CD4-positive, CD25-positive, alpha-beta regulatory T cell (primary cell): Measurements from ENCODE around the gene ZFAND2B. TPM values are rescaled to one million over a fixed set of nuclear protein-coding genes. Genes with fewer than 3 reads are reported as not detected.
A peak's percentile ranks its signal among the peaks of the same experiment; 100 is the strongest.

Experiments used
- ATAC-seq, 2 donors: fragments of 150-1000 bp; cut with Tn5 transposase; one replicate each; pipeline ENCODE4 v1.10.0; 2021; ENCODE audit warnings: low read depth in 2 of 2, moderate number of reproducible peaks in 2 of 2, moderate library complexity in 1 of 2
- DNase-seq, 3 donors: peaks; one replicate each; pipeline versions ENCODE4 v3.0.0 to v3.0.0-alpha.2; 2012 to 2022; ENCODE audit warnings: mixed read lengths in 1 of 3
- H3K27ac ChIP-seq: one replicate; pipeline ENCODE4 v1.7.0; 2013; ENCODE audit warnings: mild to moderate bottlenecking, low read length; ENCODE audit not compliant: insufficient read depth, poor library complexity, severe bottlenecking
- H3K27me3 ChIP-seq: one replicate; pipeline ENCODE4 v1.7.0; 2013; ENCODE audit warnings: low read length; ENCODE audit not compliant: control insufficient read depth, insufficient read depth
- H3K36me3 ChIP-seq: one replicate; pipeline ENCODE4 v1.7.0; 2013; ENCODE audit warnings: mild to moderate bottlenecking, low read length, moderate library complexity; ENCODE audit not compliant: control insufficient read depth, insufficient read depth
- H3K4me1 ChIP-seq: 2 replicates; pipeline ENCODE4 v1.7.0; 2013; ENCODE audit warnings: mild to moderate bottlenecking, low read length; ENCODE audit not compliant: insufficient read depth, control insufficient read depth, poor library complexity, severe bottlenecking
- H3K4me3 ChIP-seq: one replicate; pipeline ENCODE4 v1.7.0; 2013; ENCODE audit warnings: low read depth, mild to moderate bottlenecking, low read length, moderate library complexity
- H3K9me3 ChIP-seq, 2 experiments: 1 replicate in 1 of 2; 2 replicates in 1 of 2; pipeline ENCODE4 v1.7.0; 2013; ENCODE audit warnings: low read length in 2 of 2, mild to moderate bottlenecking in 1 of 2, moderate library complexity in 1 of 2; ENCODE audit not compliant: control insufficient read depth in 2 of 2
- H3K27ac Mint-ChIP-seq, 3 donors: one replicate each; pipeline ENCODE4 v1.8.0; 2020 to 2022; ENCODE audit warnings: mild to moderate bottlenecking in 3 of 3, mixed read lengths in 3 of 3, moderate library complexity in 2 of 3
- H3K27me3 Mint-ChIP-seq: one replicate; pipeline ENCODE4 v1.8.0; 2022; ENCODE audit warnings: mild to moderate bottlenecking, mixed read lengths
- H3K36me3 Mint-ChIP-seq: one replicate; pipeline ENCODE4 v1.8.0; 2020; ENCODE audit warnings: mixed read lengths
- H3K4me1 Mint-ChIP-seq, 4 donors: one replicate each; pipeline ENCODE4 v1.8.0; 2020 to 2022; ENCODE audit warnings: mixed read lengths in 4 of 4, mild to moderate bottlenecking in 1 of 4
- H3K4me3 Mint-ChIP-seq, 4 donors: one replicate each; pipeline ENCODE4 v1.8.0; 2020 to 2022; ENCODE audit warnings: mild to moderate bottlenecking in 4 of 4, mixed read lengths in 4 of 4, moderate library complexity in 3 of 4
- H3K9me3 Mint-ChIP-seq, 7 donors: one replicate each; pipeline ENCODE4 v1.8.0; 2020 to 2022; ENCODE audit warnings: mixed read lengths in 7 of 7, mild to moderate bottlenecking in 3 of 7, moderate library complexity in 2 of 7
- polyA plus RNA-seq, 4 donors: library from polyadenylated mRNA; unstranded; fragments of 300-500 nt; fragmentation: Illumina TruSeq; gene quantifications; one replicate each; pipeline ENCODE4 v1.2.3, GENCODE V29; 2021
- total RNA-seq: library from RNA; stranded (reverse); gene quantifications from one replicate; pipeline ENCODE4 v1.2.3, GENCODE V29; 2022

Gene ZFAND2B, protein sequence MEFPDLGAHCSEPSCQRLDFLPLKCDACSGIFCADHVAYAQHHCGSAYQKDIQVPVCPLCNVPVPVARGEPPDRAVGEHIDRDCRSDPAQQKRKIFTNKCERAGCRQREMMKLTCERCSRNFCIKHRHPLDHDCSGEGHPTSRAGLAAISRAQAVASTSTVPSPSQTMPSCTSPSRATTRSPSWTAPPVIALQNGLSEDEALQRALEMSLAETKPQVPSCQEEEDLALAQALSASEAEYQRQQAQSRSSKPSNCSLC
- total RNA-seq (70.8 TPM), polyA plus RNA-seq (10 to 100 TPM; 54.4 to 72.1 (median 64.0) TPM)

DNA sequence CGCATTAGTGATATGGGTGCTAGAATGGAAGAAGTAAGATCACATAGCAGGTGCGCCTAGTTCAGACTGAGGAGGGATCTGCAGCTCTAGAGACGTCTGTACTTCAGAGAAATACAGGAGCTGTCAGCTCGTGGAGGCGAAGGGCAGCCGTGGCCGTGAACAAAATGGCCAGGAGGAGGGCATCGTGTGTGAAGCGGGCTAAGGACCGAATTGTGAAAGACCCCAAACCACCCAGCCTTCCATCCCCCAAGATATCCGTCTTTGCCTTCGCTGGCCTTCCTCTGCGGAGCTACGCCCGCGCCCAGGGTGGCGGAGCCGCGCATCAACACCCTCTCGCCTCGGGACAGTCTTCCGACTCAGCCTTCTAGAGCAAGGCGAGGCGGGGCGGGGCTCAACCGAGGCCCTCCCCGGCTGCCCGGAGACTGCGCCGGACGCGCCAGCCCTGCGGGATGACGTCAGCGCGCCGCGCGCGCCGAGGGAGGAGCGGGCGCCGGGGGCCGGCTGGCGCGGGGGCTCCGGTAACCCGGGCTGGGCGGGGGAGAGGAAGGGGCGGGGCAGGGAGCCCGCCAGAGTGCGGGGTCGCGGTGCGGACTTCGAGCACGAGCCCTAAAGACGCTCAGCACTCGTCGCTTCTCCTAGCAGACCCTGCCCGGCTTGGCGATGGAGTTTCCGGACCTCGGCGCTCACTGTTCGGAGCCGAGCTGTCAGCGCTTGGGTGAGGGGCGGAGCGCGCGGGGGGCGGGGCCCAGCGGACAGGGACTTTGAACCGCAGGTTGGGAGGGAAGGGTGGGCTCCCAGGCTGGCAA, at the start of gene ZFAND2B:
TSS of gene ZFAND2B (plus strand) at position 455 of the 806 bp plus-strand sequence. CDS start at position 661, 206 bp downstream.
- DNase-seq: peak; percentile 94 to 96 (median 95)
- Mint-ChIP-seq H3K27me3 (peaks cover 4% of the 10 kb centered on the region), H3K4me3 (peak within 1 kb of the TSS; percentile 93 to 99 (median 96)), H3K9me3 (peaks cover 0 to 2% (median 0%) of the 10 kb centered on the region in 7 donors), H3K36me3 (no peaks in the 10 kb centered on the region), H3K4me1 (peaks cover 6 to 38% (median 17%) of the 10 kb centered on the region in 4 donors), H3K27ac (peak within 1 kb of the TSS; percentile 79 to 99 (median 96))
- H3K9me3 ChIP-seq: no peaks in the 10 kb centered on the region
- H3K4me1 ChIP-seq: peaks cover 23% of the 10 kb centered on the region
- H3K27ac ChIP-seq: peak within 1 kb of the TSS; percentile 92
- ATAC-seq: peak; percentile 93 to 95
- H3K4me3 ChIP-seq: peak within 1 kb of the TSS; percentile 81
- H3K27me3 ChIP-seq: no peaks in the 10 kb centered on the region
- peaks cover 16% of the 10 kb centered on the region for H3K36me3 ChIP-seq

DNA sequence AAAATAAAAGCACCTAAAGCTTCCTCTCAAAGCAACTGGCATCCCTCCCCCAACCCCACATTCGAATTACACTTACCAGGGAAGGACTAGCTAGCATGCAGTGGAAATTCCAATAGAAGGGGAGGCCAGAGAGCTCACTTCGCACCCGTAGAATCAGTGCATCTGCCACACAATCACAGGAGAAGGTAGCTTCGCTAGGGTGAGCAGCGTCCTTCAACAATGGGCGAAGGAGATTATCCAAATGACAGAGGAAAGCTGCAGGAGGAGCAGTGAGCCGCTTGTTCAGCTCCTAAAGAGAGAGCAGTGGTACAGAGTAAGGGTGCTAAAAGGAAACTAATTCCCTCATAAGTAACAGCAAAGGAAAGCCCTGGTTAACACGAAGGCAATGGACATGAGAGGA, 49.2 kb upstream of the ZFAND2B start:
- H3K9me3 Mint-ChIP-seq: no peaks in the 10 kb centered on the region
- Histone ChIP-seq H3K4me3 (no peak overlapping the region), H3K27ac (no peak overlapping the region), H3K9me3 (no peaks in the 10 kb centered on the region), H3K27me3 (no peaks in the 10 kb centered on the region), H3K36me3 (peaks cover 38% of the 10 kb centered on the region), H3K4me1 (peaks cover 13% of the 10 kb centered on the region)
- DNase-seq: no peak
- H3K4me1 Mint-ChIP-seq: peaks cover 12 to 27% (median 20%) of the 10 kb centered on the region in 4 donors
- no peak overlapping the region for H3K27ac Mint-ChIP-seq
- H3K27me3 Mint-ChIP-seq: peaks cover 5% of the 10 kb centered on the region
- ATAC-seq: no peak
- H3K36me3 Mint-ChIP-seq: peaks cover 15% of the 10 kb centered on the region
- no peak overlapping the region for H3K4me3 Mint-ChIP-seq

DNA sequence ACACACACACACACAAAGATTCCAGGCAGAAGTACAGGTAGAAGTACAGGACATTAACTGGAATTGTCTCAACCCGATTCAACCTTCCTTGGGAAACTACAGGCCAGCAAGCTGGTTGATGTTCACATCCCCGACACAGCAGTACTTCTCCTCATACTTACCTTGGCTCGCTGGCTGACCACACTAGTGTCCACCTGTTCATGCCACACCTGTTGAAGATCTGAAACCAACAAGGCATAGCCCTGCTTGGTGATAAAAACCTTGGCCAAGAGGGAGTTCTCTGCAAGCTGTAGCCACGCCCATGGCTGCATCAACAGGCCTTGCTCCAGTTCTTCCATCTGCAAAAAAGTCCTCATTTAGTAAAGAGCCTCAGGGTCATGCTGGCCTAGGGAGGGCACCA, 48.6 kb upstream of the ZFAND2B start:
- Histone ChIP-seq H3K4me1 (peaks cover 13% of the 10 kb centered on the region), H3K27me3 (no peaks in the 10 kb centered on the region), H3K36me3 (peaks cover 36% of the 10 kb centered on the region), H3K27ac (no peak overlapping the region), H3K9me3 (no peaks in the 10 kb centered on the region), H3K4me3 (no peak overlapping the region)
- ATAC-seq: no peak
- H3K4me1 Mint-ChIP-seq: peaks cover 12 to 27% (median 21%) of the 10 kb centered on the region in 4 donors
- peaks cover 15% of the 10 kb centered on the region for H3K36me3 Mint-ChIP-seq
- no peaks in the 10 kb centered on the region for H3K9me3 Mint-ChIP-seq
- H3K27me3 Mint-ChIP-seq: peaks cover 5% of the 10 kb centered on the region
- H3K4me3 Mint-ChIP-seq: no peak overlapping the region
- no peak overlapping the region for H3K27ac Mint-ChIP-seq
- no peak for DNase-seq

DNA sequence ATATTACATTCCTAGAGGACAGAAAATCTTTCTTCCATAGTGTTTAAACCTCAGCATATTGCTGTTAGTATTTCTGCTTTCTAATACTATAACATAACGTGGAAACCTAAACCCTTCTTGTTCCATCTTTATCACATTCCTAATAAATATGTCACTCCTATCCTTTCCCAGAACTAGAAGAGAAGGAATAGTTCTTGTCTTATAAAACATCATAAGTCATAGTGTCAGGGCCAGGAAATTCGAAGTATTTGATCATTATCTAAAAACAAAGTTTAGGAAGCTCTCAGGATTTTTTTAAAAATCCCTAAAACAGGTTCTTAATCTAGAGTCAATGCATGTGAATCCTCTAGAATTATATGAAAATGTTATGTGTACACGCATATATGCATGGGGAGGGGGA, 48.0 kb upstream of the ZFAND2B start:
- Histone ChIP-seq H3K27ac (no peak overlapping the region), H3K4me3 (no peak overlapping the region), H3K27me3 (no peaks in the 10 kb centered on the region), H3K9me3 (no peaks in the 10 kb centered on the region), H3K36me3 (peaks cover 31% of the 10 kb centered on the region), H3K4me1 (peaks cover 13% of the 10 kb centered on the region)
- peak overlapping the region in 2 of 4 donors; percentile 53 to 58 for H3K4me3 Mint-ChIP-seq
- H3K27me3 Mint-ChIP-seq: peaks cover 5% of the 10 kb centered on the region
- no peaks in the 10 kb centered on the region for H3K9me3 Mint-ChIP-seq
- DNase-seq (no peak), ATAC-seq (no peak)
- no peak overlapping the region for H3K27ac Mint-ChIP-seq
- H3K36me3 Mint-ChIP-seq: peaks cover 15% of the 10 kb centered on the region
- peaks cover 12 to 27% (median 22%) of the 10 kb centered on the region in 4 donors for H3K4me1 Mint-ChIP-seq

DNA sequence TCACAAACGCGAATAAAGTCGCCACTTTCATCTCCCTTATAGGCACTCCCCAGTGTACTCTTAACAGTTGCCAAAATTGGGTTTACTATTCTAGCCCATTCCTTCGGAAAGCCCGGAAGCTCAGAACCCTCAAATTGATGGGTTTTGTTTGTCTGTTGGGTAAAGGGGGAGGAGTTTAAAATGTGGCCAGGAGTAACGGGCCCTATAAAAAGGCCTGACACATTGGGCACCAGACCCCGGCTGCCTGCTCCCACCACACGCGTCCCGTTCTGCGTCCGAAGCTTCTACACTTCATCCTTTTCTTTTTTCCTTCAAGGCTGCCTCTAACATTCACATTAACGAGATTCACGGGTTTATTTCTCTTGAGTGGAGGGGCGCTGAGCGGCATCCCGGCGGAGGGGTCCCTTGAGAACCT, 46.8 kb upstream of the ZFAND2B start:
- no peaks in the 10 kb centered on the region for H3K9me3 Mint-ChIP-seq
- H3K27ac Mint-ChIP-seq: peak overlapping the region; percentile 83 to 93 (median 90)
- peak overlapping the region; percentile 83 for H3K27ac ChIP-seq
- peak overlapping the region; percentile 43 for H3K4me3 ChIP-seq
- peaks cover 18% of the 10 kb centered on the region for H3K36me3 Mint-ChIP-seq
- no peaks in the 10 kb centered on the region for H3K9me3 ChIP-seq
- H3K36me3 ChIP-seq: peaks cover 21% of the 10 kb centered on the region
- H3K4me1 ChIP-seq: peaks cover 13% of the 10 kb centered on the region
- H3K4me1 Mint-ChIP-seq: peaks cover 12 to 27% (median 20%) of the 10 kb centered on the region in 4 donors
- H3K27me3 ChIP-seq: no peaks in the 10 kb centered on the region
- ATAC-seq (no peak), DNase-seq (peak in 1 of 3 donors; percentile 15)
- peaks cover 5% of the 10 kb centered on the region for H3K27me3 Mint-ChIP-seq
- H3K4me3 Mint-ChIP-seq: peak overlapping the region; percentile 94 to 98 (median 94)

DNA sequence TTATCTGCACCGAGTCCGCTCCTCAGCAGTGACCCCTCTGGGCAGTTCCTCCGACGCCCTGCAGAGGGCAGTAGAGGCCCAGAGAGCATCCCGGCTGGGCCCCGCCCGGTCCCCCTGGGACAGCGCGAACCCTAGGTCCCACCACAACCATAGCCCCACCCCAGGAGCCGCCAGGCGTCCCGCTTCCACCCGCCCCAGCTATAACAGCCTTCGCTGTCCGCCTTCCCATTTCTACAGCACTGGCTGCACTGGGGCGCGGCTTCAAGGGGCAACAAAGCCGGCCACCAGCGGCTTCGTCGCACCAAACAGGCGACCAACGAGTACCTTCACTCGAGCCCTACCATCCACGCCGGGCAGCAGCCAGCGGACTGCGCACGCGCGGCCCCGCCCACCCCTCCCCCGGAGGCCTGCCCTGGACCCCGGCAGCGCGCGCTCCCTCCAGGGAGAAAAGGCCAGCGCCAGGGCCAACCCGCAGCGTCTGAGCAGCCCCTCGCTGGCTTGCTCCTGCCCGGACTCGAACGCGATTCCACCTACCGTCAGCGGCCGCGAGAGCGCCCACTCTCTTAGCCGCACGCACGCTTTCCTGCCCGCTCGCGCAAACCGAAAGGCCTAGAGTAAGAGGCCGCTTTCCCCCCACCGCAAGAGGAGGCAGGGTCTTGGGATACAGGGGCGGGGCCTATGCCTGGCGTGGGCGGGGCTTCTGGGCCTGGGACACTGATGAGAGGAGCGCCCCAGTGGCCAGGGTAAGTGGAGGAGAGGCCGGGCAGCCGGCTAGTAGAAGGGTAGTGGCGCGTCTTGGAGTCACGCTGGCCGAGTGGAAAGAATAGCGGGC, 46.2 kb upstream of the ZFAND2B start, which contains the start of gene NHEJ1:
TSS of gene NHEJ1 (minus strand) at position 630 of the 832 bp plus-strand sequence. CDS start 2,453 bp downstream, outside the sequence.
- DNase-seq (peak; percentile 87 to 94 (median 93)), ATAC-seq (peak; percentile 91 to 96)
- H3K4me1 ChIP-seq: peaks cover 13% of the 10 kb centered on the region
- H3K36me3 Mint-ChIP-seq: peaks cover 19% of the 10 kb centered on the region
- no peaks in the 10 kb centered on the region for H3K9me3 Mint-ChIP-seq
- H3K36me3 ChIP-seq: peaks cover 21% of the 10 kb centered on the region
- peaks cover 12 to 27% (median 19%) of the 10 kb centered on the region in 4 donors for H3K4me1 Mint-ChIP-seq
- H3K9me3 ChIP-seq: no peaks in the 10 kb centered on the region
- no peaks in the 10 kb centered on the region for H3K27me3 ChIP-seq
- H3K4me3 ChIP-seq: peak within 1 kb of the TSS; percentile 56
- H3K4me3 Mint-ChIP-seq: peak within 1 kb of the TSS; percentile 94 to 98 (median 94)
- H3K27ac ChIP-seq: peak within 1 kb of the TSS; percentile 83
- peak within 1 kb of the TSS; percentile 83 to 97 (median 93) for H3K27ac Mint-ChIP-seq
- H3K27me3 Mint-ChIP-seq: peaks cover 5% of the 10 kb centered on the region

DNA sequence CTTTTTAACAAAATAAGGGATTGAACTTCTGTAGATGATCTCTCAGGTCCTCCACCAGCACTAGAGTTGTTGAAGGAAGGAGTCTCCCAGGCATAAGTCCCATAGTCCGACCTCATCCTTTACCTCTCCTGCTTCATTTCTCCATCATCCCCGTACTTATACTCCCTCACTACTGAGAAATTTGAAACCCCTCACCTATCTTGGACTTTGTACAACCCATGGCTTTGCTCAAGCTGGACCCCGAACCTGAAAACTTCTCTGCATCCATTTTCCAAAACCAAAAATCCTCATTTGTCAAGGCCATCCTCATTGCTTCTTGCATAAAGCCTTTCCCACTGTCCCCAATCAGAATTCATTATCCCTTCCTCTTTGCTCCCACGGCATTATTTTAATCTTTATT, 45.5 kb upstream of the ZFAND2B start:
- Mint-ChIP-seq H3K9me3 (no peaks in the 10 kb centered on the region), H3K36me3 (peaks cover 22% of the 10 kb centered on the region), H3K4me1 (peaks cover 12 to 27% (median 20%) of the 10 kb centered on the region in 4 donors), H3K27me3 (peaks cover 5% of the 10 kb centered on the region), H3K4me3 (peak overlapping the region; percentile 94 to 98 (median 94)), H3K27ac (peak overlapping the region in 2 of 3 donors; percentile 83 to 97)
- peaks cover 21% of the 10 kb centered on the region for H3K36me3 ChIP-seq
- H3K4me1 ChIP-seq: peaks cover 13% of the 10 kb centered on the region
- H3K27ac ChIP-seq: peak overlapping the region; percentile 83
- DNase-seq: no peak
- H3K9me3 ChIP-seq: no peaks in the 10 kb centered on the region
- no peak for ATAC-seq
- H3K27me3 ChIP-seq: no peaks in the 10 kb centered on the region
- peak overlapping the region; percentile 56 for H3K4me3 ChIP-seq
